ENCODE measurements around the gene LAIR2. TPM values are rescaled to one million over a fixed set of nuclear protein-coding genes. Genes with fewer than 3 reads are reported as not detected.
A peak's percentile ranks its signal among the peaks of the same experiment; 100 is the strongest.

Gene LAIR2
- total RNA-seq, 2 experiments from 2014 or later, result 1.2 TPM; not detected in 1

GRCh38 chr19:54455786-54456422, 46.7 kb upstream of the LAIR2 start:
- H3K9me3 Mint-ChIP-seq, result no peaks in the 10 kb centered on the region
- Histone ChIP-seq H3K27ac (ENCODE audit: low read depth in 1 of 2, low read length in 2 of 2) (no peak overlapping the region), H3K4me1 (ENCODE audit: insufficient read depth, low read length) (peaks cover 38% of the 10 kb centered on the region), H3K9me3 (ENCODE audit: control insufficient read depth in 1 of 2, insufficient read depth in 1 of 2, low read length in 2 of 2) (no peaks in the 10 kb centered on the region), H3K36me3 (ENCODE audit: insufficient read depth, low read length) (peaks cover 98% of the 10 kb centered on the region), H3K4me3 (ENCODE audit: low read length) (no peak overlapping the region), H3K27me3 (ENCODE audit: control insufficient read depth in 1 of 2, insufficient read depth in 2 of 2, low read length in 2 of 2) (no peaks in the 10 kb centered on the region)
- no peak for TF ChIP-seq CTCF (IDR thresholded peaks at IDR 0.05)
- ATAC-seq (ENCODE audit: poor library complexity) (no peak), DNase-seq (peak in 1 of 14 experiments; percentile 31)
- POLR2A ChIA-PET, result no interaction called here
- intact Hi-C loops (cut with DNase I, micrococcal nuclease), result loop anchor here in 1 of 2 experiments (5.0 kb wide), 1 partner anchor 636 kb away; no protein-coding TSS in a partner anchor
- peak overlapping the region; percentile 27 for H3K27ac Mint-ChIP-seq
- H3K4me3 Mint-ChIP-seq, result peak overlapping the region; percentile 20
- peaks cover 95% of the 10 kb centered on the region for H3K36me3 Mint-ChIP-seq (ENCODE audit: low read depth)
- CTCF ChIA-PET, result no interaction called here
- H3K27me3 Mint-ChIP-seq, result no peaks in the 10 kb centered on the region
- H3K4me1 Mint-ChIP-seq (ENCODE audit: low read depth), result peaks cover 36% of the 10 kb centered on the region

GRCh38 chr19:54456423-54457373, 45.9 kb upstream of the LAIR2 start:
- no peak for TF ChIP-seq CTCF (IDR thresholded peaks at IDR 0.05)
- Mint-ChIP-seq H3K27me3 (no peaks in the 10 kb centered on the region), H3K4me3 (peak overlapping the region; percentile 38), H3K4me1 (ENCODE audit: low read depth) (peaks cover 33% of the 10 kb centered on the region), H3K27ac (no peak overlapping the region), H3K9me3 (no peaks in the 10 kb centered on the region), H3K36me3 (ENCODE audit: low read depth) (peaks cover 95% of the 10 kb centered on the region)
- no peaks in the 10 kb centered on the region for H3K9me3 ChIP-seq (ENCODE audit: control insufficient read depth in 1 of 2, insufficient read depth in 1 of 2, low read length in 2 of 2)
- intact Hi-C loops (cut with DNase I, micrococcal nuclease), result loop anchor here in 1 of 2 experiments (5.0 kb wide), 1 partner anchor 636 kb away; no protein-coding TSS in a partner anchor
- POLR2A ChIA-PET, result interaction anchor here (0.9 kb wide), 1 partner anchor 13 kb away, joined by 4 read pairs; no protein-coding TSS in a partner anchor
- H3K27me3 ChIP-seq (ENCODE audit: control insufficient read depth in 1 of 2, insufficient read depth in 2 of 2, low read length in 2 of 2), result no peaks in the 10 kb centered on the region
- CTCF ChIA-PET, result no interaction called here
- no peak overlapping the region for H3K27ac ChIP-seq (ENCODE audit: low read depth in 1 of 2, low read length in 2 of 2)
- ATAC-seq (ENCODE audit: poor library complexity), result no peak
- peaks cover 98% of the 10 kb centered on the region for H3K36me3 ChIP-seq (ENCODE audit: insufficient read depth, low read length)
- H3K4me3 ChIP-seq (ENCODE audit: low read length), result no peak overlapping the region
- DNase-seq, result peak in 1 of 14 experiments; percentile 30
- peaks cover 31% of the 10 kb centered on the region for H3K4me1 ChIP-seq (ENCODE audit: insufficient read depth, low read length)

- ChIA-PET CTCF (no interaction called here), POLR2A (interaction anchor here (1.3 kb wide), 1 partner anchor 9 kb away, joined by 5 read pairs; the partner anchor contains the start of gene LENG8)
- no peaks in the 10 kb centered on the region for H3K27me3 Mint-ChIP-seq
- Histone ChIP-seq H3K36me3 (ENCODE audit: insufficient read depth, low read length) (peaks cover 91% of the 10 kb centered on the region), H3K27ac (ENCODE audit: low read depth in 1 of 2, low read length in 2 of 2) (no peak overlapping the region), H3K27me3 (ENCODE audit: control insufficient read depth in 1 of 2, insufficient read depth in 2 of 2, low read length in 2 of 2) (no peaks in the 10 kb centered on the region), H3K4me3 (ENCODE audit: low read length) (no peak overlapping the region), H3K9me3 (ENCODE audit: control insufficient read depth in 1 of 2, insufficient read depth in 1 of 2, low read length in 2 of 2) (no peaks in the 10 kb centered on the region), H3K4me1 (ENCODE audit: insufficient read depth, low read length) (peaks cover 30% of the 10 kb centered on the region)
- ATAC-seq (ENCODE audit: poor library complexity) (no peak), DNase-seq (peak in 1 of 14 experiments; percentile 26)
- intact Hi-C loops (cut with DNase I, micrococcal nuclease), result loop anchor here in 1 of 2 experiments (5.0 kb wide), 1 partner anchor 634 kb away; no protein-coding TSS in a partner anchor
- H3K36me3 Mint-ChIP-seq (ENCODE audit: low read depth), result peaks cover 86% of the 10 kb centered on the region
- H3K4me1 Mint-ChIP-seq (ENCODE audit: low read depth), result peaks cover 33% of the 10 kb centered on the region
- H3K9me3 Mint-ChIP-seq, result no peaks in the 10 kb centered on the region
- no peak for TF ChIP-seq CTCF (IDR thresholded peaks at IDR 0.05)
- peak overlapping the region; percentile 48 for H3K4me3 Mint-ChIP-seq
- peak overlapping the region; percentile 69 for H3K27ac Mint-ChIP-seq
Observed at GRCh38 chr19:54457773-54458647, 44.6 kb upstream of the LAIR2 start.
